ENCODE results near the gene MORN4. TPM values are rescaled to one million over a fixed set of nuclear protein-coding genes. Genes with fewer than 3 reads are reported as not detected.

Gene MORN4
- total and polyA plus RNA-seq, 9 of the 15 experiments (the other 6 are each of a cell fraction or from before 2014, with no cell fraction given), result 8.3 to 23.9 (median 11.7) TPM

DNA sequence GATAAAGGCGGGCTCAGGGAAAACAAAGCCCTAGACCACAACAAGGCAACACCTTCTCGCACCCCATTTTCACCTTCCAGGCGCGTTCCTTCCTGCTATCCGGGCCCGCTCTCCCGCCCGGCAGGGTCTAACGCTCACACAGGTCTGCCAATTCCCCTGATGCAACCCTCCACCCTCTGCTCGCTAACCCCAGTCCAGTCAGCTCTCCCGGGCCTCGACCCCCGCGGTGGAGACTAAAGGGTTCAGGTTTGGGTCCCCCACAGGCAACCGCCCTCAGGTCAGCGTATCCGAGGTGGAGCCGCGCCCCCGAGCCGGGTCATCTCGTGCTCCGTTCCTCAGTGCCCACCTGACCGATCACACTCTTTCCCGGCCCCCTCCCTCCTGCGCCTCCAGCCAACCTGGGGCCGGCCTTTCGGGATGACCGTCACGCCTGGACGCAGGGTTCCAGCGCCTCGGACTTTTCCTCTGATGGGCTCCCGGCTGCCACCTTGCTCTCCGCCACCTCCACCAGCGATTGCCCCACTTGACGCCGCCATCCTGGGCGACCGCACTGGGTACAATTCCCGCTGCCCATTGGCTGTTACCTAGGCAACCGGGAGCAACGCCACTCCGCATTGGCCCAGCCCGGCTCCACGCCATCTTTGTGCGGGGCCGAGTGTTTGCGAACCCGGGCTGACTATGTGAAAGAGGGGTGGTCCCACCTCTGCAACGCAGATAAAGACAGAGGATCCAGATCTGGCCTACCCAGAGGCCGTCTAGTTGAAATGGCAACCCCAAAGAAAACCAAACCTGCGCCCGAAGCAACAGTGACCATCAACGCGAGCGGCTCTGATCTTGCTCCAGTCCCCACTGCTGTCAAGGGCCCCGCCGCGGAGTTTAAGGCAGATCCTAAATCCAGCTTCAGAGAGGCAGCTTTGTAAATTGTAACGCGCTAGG lies at the start of gene MORN4 (continued):
- TF ChIP-seq KAT8 (IDR thresholded peaks at IDR 0.05; ENCODE audit: low read depth) (no peak), DDX20 (tag; IDR thresholded peaks at IDR 0.05; ENCODE audit: low read depth) (no peak), HLTF (IDR thresholded peaks at IDR 0.05) (no peak), ZC3H4 (CRISPR knock-in tag; IDR thresholded peaks at IDR 0.05; ENCODE audit: borderline replicate concordance) (no peak), HMG20A (CRISPR knock-in tag; conservative IDR thresholded peaks at IDR 0.05) (no peak)

DNA sequence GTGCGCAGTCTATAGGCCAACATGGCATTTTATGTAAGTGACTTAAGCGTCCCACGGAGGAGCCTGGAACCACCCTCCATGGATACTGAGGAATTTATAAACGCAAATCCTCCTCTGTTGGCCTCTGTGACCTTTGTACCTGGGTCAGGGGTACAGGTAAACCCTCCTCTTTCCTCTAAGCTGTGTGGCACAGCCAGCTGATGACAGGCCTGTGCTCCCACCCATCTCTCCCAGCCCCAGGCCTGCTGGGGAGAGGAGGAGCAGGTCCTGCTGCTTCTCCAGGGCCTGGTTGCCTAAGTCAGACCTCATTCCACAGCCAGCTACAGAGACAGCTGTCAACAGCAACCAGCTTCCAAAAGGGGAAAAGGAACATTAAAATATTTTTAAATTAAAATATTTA lies 48.7 kb upstream of the MORN4 start:
- no TSS peak for BruUV-seq (replicated peaks)
- Histone ChIP-seq H3K36me3 (ENCODE audit: control insufficient read depth, insufficient read depth, low read length) (peaks cover 13% of the 10 kb centered on the region), H4K20me1 (replicated peaks; ENCODE audit: control insufficient read depth, insufficient read depth, low read length) (no peaks in the 10 kb centered on the region; the same call in 1 of the 2 replicates), H3K79me2 (ENCODE audit: control insufficient read depth, insufficient read depth, low read length) (peaks cover 32% of the 10 kb centered on the region), H3K9me3 (replicated peaks; ENCODE audit: control insufficient read depth, insufficient read depth, low read depth, low read length) (no peaks in the 10 kb centered on the region), H3K4me3 (no peak overlapping the region), H2AFZ (ENCODE audit: low read depth, low read length) (no peak overlapping the region), H3K27me3 (ENCODE audit: control insufficient read depth in 2 of 2, insufficient read depth in 2 of 2, low read length in 2 of 2) (no peaks in the 10 kb centered on the region), H3K9ac (ENCODE audit: insufficient read depth in 1 of 2, low read depth in 2 of 2, low read length in 2 of 2) (no peak overlapping the region), H3K4me1 (replicated peaks in 1 of 2; ENCODE audit: control insufficient read depth in 2 of 2, insufficient read depth in 2 of 2, low read length in 2 of 2) (peaks cover 17 to 33% of the 10 kb centered on the region in 2 experiments; a peak in 4 of 5 replicates), H3K27ac (ENCODE audit: extremely low read depth, low read depth, low read length) (no peak overlapping the region), H3K4me2 (ENCODE audit: insufficient read depth, low read length) (no peak overlapping the region), H3K9me1 (ENCODE audit: control insufficient read depth, insufficient read depth, low read length) (no peaks in the 10 kb centered on the region)
- 77% methylated on average over 4 of the region's 4 CpGs for WGBS (ENCODE audit: insufficient coverage, low coverage, missing lambda C conversion rate)
- in situ Hi-C loops (cut with MboI) (no loop called here), intact Hi-C loops (cut with micrococcal nuclease) (loop anchor here (10.0 kb wide), 1 partner anchor 107 kb away; the partner anchor contains the start of gene ANKRD2)
- TF ChIP-seq HOXB6 (CRISPR knock-in tag; IDR thresholded peaks at IDR 0.05; ENCODE audit: borderline replicate concordance) (no peak), NFXL1 (CRISPR knock-in tag; IDR thresholded peaks at IDR 0.05) (no peak), BRF1 (IDR thresholded peaks at IDR 0.05; ENCODE audit: borderline replicate concordance, extremely low read depth, insufficient read length) (no peak), CREM (IDR thresholded peaks at IDR 0.05; ENCODE audit: low read depth) (no peak), ZNF23 (CRISPR knock-in tag; IDR thresholded peaks at IDR 0.05) (no peak), MXI1 (IDR thresholded peaks at IDR 0.05; ENCODE audit: low read depth, low read length) (no peak), PHB (CRISPR knock-in tag; IDR thresholded peaks at IDR 0.05) (no peak), ZNF184 (CRISPR knock-in tag; IDR thresholded peaks at IDR 0.05) (no peak)
- TF ChIP-seq, protein P1, sequence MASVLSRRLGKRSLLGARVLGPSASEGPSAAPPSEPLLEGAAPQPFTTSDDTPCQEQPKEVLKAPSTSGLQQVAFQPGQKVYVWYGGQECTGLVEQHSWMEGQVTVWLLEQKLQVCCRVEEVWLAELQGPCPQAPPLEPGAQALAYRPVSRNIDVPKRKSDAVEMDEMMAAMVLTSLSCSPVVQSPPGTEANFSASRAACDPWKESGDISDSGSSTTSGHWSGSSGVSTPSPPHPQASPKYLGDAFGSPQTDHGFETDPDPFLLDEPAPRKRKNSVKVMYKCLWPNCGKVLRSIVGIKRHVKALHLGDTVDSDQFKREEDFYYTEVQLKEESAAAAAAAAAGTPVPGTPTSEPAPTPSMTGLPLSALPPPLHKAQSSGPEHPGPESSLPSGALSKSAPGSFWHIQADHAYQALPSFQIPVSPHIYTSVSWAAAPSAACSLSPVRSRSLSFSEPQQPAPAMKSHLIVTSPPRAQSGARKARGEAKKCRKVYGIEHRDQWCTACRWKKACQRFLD (CRISPR knock-in tag; IDR thresholded peaks at IDR 0.05), result no peak
- TF ChIP-seq, protein P2, sequence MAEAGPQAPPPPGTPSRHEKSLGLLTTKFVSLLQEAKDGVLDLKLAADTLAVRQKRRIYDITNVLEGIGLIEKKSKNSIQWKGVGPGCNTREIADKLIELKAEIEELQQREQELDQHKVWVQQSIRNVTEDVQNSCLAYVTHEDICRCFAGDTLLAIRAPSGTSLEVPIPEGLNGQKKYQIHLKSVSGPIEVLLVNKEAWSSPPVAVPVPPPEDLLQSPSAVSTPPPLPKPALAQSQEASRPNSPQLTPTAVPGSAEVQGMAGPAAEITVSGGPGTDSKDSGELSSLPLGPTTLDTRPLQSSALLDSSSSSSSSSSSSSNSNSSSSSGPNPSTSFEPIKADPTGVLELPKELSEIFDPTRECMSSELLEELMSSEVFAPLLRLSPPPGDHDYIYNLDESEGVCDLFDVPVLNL (CRISPR knock-in tag; IDR thresholded peaks at IDR 0.05; ENCODE audit: low read depth), result no peak
- TF ChIP-seq, protein P3, sequence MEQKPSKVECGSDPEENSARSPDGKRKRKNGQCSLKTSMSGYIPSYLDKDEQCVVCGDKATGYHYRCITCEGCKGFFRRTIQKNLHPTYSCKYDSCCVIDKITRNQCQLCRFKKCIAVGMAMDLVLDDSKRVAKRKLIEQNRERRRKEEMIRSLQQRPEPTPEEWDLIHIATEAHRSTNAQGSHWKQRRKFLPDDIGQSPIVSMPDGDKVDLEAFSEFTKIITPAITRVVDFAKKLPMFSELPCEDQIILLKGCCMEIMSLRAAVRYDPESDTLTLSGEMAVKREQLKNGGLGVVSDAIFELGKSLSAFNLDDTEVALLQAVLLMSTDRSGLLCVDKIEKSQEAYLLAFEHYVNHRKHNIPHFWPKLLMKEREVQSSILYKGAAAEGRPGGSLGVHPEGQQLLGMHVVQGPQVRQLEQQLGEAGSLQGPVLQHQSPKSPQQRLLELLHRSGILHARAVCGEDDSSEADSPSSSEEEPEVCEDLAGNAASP (IDR thresholded peaks at IDR 0.05), result no peak
- ChIA-PET CTCF (ENCODE audit: low intra/inter-chr PET ratio) (no interaction called here), POLR2A (interaction anchor here (1.0 kb wide), 1 partner anchor 14 kb away, joined by 3 read pairs; no protein-coding TSS in a partner anchor)
- DNase-seq (ENCODE audit: extremely low read depth in 1 of 4, low spot score in 3 of 4), result no peak
- no peak for FAIRE-seq
- no peak for ATAC-seq
